NOMO-1 treated with dmso at 0.1 percent for 144 hours (cell line): Measurements from ENCODE around the gene COG8.
"Not testable (repeated sequence)": the region's sequence is repeated elsewhere in the genome, so short reads cannot be mapped to it uniquely, and the experiment has no call there.

ENCODE experiments used
- DNase-seq: peaks from one replicate; lab custom pipeline; 2025; ENCODE audit not compliant: unreplicated experiment; lab: John Stamatoyannopoulos, UW

Gene COG8

DNA sequence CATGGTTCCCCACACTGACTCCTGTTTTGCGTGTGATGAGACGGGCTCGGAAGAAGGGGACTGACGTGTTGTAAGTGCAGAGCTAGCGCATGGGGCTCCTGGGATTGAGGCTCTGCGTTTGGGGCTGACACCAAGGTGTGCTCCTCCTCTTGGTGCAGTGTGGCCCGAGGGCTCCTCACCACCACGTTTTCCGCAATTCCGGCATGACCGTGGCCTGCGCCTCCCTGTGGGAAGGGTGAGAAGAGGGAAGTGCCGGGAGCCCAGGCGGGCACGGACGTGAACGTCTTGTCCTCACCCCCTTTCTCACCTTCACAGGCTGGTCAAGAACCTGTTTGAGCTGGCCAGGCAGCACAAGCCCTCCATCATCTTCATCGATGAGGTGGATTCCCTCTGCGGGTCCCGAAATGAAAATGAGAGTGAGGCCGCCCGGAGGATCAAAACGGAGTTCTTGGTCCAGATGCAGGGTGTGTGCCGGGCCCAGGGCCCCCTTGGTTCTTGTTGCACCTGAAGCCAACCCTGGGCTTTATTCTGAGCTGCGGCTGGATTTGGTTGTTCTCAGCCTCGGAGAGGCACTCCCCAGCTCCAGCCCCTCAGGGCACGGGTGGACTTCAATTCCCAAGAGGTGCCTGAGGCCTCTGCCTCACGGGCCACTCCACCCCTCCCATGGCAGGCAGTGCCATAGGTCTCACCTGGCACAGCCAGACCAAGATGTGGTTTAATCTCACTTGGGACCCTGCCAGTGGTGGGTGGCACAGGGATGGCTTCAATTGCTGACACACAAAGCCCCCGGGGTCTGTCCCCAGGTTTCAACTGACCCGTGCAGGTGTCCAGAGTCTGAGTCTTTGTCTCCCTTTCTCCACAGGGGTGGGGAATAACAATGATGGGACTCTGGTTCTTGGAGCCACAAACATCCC is 19.3 kb downstream of the COG8 start:
- DNase-seq, result no peak

DNA sequence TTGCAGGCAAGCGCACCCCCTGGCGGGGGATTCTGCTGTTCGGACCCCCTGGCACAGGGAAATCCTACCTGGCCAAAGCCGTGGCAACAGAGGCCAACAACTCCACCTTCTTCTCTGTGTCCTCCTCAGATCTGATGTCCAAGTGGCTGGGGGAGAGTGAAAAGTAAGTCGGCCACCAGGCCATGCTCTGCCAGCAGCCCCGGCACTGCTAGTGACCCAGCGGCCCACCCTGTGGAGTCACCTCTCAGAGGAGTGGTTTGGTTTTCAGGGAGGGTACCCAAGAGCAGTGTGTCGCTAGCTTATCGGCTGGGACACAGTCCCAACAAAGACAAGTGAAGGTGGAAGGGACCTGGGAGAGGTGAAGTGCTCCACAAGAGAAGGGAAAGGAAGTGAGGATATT is 20.0 kb downstream of the COG8 start:
- DNase-seq, result no peak

DNA sequence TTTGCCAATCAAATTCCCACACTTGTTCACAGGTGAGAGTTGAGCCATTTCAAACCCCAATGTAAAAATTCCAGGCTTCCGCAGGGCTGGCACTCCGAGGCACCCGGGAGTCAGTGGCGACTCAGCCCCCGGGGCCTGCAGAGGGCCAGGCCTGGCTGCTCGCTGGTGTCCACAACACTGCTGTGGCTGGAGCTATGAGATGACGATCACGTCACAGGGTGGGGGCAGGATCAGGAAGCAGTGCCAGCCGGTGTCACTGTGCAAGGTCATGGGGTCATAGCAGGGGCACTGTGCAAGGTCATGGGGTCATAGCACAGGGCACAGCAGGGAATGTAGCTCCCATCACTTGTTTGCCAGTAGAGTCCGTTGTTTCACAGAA is 20.5 kb downstream of the COG8 start:
- no peak for DNase-seq

DNA sequence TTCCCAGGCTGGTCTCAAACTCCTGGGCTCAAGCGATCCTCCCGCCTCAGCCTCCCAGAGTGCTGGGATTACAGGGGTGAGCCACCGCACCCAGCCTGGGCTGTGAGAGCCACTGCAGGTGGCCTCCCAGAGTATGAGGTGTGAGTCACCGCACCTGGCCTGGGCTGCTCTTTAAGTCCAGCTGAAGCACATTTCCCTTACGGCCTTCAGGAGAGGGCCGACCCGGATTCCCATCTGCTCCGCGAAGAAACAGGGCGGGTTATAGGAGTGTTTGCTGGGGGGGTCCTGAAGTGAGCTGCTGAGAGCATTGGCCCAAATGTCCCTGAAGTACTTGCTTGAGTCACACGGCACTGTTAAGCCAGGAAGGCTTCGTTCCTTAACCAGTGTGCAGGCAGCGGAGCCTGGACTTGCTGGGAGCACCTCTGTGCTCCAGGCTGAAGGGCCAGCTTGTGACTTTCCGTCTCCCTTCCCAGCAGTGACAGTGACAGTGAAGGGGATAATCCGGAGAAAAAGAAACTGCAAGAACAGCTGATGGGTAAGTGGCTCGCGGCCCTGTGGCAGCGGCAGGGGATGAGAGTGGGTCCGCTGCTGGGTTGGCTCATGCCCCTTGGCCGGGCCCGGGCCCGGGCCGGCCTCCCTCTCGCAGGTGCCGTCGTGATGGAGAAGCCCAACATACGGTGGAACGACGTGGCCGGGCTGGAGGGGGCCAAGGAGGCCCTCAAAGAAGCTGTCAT is 21.0 kb downstream of the COG8 start:
- DNase-seq, result no peak

DNA sequence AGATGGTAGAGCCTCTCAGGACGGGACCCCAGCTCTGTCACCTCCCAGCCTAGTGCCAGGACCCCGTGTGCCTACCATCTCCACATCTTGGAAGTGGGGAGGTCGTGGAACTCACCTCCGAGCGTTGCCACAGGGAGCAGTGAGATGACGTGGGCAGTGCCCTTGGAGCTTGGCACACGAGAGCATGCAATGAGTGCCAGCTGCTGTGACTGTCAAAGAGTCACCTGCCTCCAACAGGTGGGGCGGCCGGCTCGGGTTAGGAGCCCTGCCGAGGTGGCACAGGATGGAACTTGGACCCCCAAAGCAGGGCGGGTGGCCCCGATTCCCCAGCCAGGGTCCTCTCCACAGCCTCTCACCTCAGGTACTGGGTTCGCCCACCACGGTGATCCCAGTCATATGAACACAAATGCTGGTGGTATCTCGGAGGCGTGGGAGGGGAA is 22.7 kb downstream of the COG8 start:
- DNase-seq, result no peak

DNA sequence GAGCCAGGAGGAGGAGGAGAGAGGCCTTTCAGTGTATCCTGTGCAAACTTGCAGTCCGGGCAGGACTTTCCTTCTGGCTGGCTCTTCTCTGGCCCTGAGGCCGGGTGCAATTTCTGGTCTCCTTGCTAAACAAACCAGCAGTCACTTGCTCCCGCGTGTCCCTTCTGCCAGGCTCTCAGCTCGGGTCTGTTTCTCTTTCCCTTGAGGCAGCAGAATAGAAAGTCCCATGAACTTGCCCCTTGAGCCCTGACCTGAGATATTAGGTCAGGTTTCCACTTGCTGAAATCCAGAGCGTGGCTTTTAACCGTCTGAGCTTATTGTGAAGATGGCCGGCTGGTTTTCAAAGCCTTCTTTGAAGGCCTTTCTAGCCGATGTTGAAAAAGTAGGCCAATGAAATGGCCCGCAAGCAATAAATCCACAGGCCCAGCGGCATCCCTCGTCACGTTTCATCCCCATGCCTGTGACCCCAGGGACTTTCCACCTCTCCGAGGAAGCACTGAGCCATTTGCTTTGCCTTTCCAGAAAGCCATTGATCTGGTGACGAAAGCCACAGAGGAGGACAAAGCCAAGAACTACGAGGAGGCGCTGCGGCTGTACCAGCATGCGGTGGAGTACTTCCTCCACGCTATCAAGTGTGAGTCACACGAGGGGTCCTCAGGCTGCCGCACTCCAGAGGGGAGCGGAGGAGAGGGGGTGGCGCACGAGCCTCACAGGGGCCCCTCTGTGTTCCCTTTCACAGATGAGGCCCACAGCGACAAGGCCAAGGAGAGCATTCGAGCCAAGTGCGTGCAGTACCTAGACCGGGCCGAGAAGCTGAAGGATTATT is 23.7 kb downstream of the COG8 start:
- DNase-seq, result no peak

DNA sequence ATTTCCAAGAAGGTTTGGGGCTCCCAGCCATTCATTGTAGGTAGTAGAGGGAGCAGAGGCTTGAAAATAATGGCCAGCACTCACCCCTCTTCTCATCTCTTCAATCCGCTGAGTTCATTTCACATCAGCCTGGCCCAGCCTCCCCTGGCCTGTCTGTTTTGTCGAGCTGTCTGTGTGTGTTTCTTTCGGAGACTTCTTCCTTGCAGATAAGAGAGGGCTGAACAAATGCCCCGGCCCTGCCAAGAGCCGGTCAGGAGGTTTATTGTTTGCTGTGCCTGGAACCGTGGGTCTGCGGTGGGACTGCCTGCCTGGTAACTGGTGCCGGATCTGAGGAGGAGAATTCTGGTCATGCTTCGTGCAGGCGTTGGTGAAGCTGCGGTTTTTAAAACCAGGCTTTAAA is 24.8 kb downstream of the COG8 start:
- DNase-seq, result no peak

DNA sequence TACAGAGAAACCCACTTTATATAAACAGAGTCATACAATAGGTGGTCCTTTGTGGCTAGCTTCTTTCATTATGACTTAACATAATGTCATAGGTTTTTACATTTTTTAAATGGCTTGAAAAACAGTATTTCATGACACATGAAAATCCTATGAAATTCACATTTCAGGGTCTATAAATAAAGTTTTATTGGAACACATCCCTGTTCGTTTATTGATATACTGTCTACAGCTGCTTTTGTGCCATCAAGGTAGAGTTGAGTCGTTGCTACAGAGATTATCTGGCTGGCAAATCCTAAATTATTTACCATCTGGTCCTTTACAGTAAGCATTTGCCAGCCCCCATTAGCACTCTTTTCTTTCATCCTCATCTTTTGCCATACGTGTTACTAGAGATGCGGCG is 25.9 kb downstream of the COG8 start:
- no peak for DNase-seq

DNA sequence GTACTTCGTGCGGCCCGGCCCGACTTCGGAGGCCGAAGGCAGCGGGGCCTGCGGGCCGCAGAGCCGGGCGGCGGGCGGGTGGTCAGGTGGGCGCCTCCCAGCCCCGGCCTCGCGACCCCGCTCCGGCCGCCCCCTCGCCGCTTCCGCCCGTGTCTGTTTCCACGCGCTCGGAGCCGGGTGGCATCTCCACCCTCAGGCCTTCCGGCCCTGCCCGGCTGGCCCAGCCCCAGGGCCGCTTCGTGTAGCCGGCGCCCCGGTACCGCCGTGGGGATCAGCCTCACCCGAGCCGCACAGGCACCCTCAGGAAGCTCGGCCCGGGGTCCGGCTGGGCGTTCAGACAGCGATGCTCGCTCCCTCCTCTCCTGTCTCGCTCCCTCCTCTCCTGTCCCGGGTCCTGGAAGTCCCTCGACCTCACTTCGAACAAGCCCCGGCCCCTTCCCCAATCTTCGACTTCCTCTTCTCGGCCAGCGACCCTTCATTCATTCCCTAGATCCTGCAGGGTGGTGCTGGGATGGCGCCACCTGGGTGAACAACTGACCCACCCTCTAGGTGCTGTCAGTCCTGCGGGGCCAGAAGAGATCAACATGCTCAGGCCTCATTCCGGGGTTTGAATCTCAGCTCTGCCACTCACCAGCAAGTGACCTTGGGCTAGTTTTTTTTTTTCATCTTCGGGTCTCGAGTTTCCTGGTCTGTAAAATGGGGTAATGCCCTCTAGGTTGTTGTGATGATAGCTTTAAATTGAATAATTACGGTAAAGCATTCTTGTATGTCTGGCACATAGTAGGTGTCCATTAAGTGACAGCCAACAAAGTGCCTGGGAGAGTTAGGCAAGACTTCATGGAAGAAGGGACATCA is 27.6 kb downstream of the COG8 start:
- no peak for DNase-seq

DNA sequence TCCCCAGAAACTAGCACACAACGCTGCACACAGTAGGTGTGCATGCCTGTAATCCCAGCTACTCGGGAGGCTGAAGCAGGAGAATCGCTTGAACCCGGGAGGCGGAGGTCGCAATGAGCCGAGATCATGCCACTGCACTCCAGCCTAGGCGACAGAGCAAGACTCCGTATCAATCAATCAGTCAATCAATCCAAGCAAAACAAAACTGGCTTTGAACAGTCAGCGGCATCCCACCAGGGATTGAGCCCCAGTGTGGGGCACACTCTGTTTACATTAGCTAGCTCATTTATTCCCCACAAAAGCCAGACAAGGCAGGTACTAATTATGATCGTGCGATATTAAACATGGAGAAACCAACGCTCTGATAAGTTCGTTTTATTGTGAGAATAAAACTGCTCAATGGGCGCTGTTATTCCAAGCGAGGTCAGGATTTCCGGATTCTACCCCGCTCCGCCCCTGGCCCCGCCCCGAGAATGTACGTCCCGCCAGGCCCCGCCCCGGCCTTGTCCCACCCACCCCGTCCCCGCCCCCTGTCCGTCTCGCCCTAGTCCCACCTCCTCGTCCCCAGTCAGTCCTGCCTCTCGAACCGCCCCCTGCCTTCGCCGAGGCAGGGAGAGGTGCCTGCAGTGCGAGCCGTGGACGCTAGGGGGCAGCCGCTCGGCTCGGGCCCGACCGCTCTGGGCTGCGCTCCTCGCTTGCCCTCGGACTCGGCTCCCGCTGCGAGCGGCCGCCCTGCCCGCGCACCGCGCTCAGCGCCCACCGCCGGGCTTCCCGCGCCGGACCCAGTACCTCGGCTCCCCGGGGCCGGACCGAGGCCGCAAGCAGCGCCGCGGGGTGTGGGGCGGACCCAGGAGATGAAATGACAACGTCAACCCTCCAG is 28.5 kb downstream of the COG8 start, which contains the start of gene VPS4A:
Gene VPS4A, plus strand, starts transcription at position 698 of the 880 bp plus-strand sequence. Its CDS starts 162 bp downstream, at position 860.
- peak; percentile 98 for DNase-seq

DNA sequence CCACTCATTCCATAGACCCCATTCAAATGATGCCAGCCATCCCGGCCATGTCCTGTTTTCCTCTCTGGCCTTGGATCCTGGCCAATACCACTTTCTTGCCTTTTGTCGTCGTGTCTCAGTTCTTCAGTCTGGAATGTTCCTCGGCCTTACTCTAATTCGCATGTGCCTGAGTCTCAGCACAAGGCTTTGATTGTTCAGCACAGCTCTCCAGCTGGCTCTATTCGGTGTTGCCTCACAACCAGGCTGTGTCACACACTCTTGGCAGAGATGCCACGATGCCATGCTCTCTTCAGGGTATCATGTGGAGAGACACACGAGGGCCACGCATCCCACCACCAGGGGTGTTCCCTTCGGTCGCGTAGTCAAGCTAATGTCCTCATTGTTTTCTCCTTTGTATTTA is 30.0 kb downstream of the COG8 start:
- no peak for DNase-seq

DNA sequence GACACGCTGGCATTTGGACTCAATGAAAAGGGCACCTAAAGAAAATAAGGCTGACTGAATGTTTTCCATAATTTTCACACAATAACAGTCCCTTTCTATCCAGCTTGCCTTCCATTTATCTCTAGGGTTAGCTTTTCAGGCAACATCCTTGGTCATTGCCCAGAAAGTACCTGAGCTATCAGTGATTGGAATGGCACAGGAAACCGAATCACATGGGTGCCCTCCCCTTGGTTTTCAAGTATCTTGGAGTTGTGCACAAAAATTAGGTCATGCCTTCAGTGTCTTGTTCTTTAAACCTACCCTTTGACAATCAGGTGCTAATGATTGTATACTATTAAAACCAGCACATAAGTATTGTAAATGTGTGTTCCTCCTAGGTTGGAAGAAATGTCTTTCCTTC is 31.5 kb downstream of the COG8 start:
- no peak for DNase-seq

DNA sequence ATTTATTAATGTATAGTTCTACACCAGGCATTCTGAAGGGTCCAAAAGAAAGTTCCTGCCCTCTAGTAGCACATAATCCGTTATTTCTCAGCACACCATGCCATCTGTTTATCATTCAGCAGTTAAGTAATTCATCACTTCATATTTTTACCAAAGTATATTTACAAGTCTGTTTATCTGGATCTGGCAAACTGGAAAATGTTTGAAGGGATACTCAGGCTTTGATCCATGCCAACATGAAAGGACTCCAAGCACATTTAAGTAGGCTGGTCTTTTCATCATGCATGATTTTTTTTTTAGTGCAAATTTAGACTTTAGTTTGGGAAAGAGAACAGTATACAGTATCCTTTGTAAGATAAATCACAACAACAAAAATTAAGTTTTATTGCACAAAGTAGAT is 32.3 kb downstream of the COG8 start:
- no peak for DNase-seq

DNA sequence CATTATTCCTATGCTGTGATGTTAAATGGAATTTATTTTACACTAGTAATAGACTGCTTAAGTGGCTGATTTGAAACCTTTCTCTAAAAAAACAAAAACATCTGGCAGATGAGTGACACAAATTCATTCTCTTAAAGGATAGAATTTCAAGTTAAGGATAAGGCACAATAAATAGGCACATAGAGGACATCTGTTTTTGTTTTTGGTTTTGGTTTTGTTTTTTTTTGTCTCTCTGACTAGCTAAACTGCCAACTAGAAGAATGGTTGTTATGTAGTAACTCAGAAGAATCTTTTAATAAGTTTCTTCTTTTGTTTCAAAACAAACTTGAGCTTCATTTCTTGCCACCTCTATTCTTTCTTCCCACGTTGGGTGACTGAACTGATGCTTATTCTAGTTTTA is 33.3 kb downstream of the COG8 start:
- no peak for DNase-seq

DNA sequence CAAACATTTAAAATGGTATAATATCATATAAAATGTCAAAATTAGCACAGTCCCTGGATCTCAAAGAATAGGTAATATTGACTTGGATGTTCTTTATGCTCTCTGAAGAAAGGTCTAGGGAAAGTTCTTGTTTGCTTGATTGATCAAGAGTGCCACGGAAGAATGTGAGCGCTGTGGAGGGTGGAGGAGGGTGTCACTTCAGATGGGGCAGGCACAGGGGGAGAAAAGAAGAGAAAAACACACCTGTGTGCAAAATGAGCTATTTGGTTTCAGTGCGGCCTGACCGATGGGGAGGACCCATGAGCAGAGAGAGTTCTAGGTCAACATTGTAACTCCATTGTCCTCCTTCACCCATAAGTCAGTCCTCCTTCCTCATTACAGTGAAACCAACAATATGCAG is 37.1 kb downstream of the COG8 start:
- DNase-seq, result no peak

DNA sequence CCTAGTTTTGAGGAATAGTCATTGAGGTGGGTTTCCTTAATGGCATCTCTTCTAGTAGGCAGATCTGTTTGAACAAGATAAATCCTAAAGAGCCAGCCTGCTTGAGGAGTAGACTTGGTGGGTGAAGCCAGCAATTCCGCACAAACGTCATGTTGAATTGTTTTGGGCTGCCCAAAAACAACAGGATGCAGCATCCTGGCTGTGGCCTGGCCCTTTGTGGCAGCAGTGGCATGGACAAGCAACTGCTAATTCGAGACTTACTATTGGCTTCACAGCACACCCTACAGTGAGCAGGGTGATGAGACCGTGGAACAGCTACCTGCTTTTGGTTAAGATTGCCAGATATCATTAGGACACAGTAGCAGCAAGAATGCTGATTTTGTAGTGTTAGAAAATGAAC is 37.5 kb downstream of the COG8 start:
- DNase-seq, result no peak

DNA sequence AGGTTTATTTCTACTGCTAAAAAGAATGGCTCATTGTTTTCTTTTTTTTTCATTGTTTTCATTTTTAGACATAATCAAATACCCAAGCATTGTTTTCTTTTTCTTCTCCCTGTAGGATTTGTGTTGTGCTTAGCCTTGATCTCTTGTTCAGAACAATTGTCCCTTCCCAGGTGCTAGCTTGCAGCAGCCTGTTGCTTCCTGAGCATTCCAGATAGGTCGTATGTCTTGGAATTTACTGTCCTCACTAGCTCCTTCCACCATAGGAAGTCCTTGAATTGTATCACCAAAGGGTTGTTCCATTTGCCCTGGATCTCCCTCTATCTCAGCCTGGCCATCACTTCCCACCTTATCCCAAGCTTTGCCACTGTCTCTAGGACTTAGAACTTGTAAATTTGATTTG is 38.2 kb downstream of the COG8 start:
- no peak for DNase-seq

DNA sequence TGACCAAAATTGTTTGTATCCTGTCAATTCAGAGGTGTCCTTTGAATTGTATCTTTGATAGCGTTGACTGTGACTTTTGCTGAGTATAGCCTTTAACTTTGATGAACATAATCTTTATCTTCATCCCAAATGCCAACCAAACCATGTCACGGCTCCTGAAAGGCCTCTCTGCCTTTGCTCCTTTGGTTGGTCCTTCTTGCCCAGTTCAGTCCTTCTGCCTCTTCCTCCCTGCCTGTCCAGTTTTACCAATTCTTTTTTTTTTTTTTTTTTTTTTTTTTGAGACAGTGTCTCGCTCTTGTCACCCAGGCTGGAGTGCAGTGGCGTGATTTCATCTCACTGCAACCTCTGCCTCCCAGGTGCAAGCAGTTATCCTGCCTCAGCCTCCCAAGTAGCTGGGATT is 41.1 kb downstream of the COG8 start:
- DNase-seq, result no peak

DNA sequence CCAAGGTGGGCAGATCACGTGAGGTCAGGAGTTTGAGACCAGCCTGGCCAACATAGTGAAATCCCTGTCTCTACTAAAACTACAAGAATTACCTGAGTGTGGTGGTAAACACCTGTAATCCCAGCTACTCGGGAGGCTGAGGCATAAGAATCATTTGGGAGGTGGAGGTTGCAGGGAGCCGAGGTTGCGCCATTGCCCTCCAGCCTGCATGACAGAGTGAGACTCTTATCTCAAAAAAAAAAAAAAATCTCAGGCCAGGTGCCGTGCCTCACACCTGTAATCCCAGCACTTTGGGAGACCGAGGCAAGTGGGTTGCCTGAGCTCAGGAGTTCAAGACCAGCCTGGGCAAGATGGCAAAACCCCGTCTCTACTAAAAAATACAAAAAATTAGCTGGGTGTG is 42.6 kb downstream of the COG8 start:
- DNase-seq, result not testable (repeated sequence)

DNA sequence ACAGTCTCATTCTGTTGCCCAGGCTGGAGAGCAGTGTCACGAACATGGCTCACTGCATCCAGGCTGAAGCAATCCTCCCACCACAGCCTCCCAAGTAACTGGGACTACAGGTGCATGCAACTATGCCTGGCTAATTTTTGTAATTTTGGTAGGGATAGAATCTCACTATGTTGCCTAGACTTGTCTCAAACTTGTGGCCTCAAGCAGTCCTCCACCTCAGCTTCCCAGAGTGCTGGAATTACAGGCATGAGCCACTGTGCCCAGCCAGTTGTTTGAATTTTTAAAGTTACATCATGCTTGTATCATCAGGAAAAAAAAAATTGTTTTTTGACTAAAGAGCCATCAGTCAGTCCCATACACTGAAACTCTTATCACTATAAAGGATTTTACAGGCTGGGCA is 45.3 kb downstream of the COG8 start:
- DNase-seq, result no peak
